Natural killer cell (primary cell): Measurements from ENCODE around the gene PLPP4. TPM values are rescaled to one million over a fixed set of nuclear protein-coding genes. Genes with fewer than 3 reads are reported as not detected.

Source experiments
- ATAC-seq, 3 donors: fragments of 150-1000 bp in 2 of 3; fragments of 200-7000 bp in 1 of 3; cut with Tn5 transposase; 1 replicate in 1 of 3; 2 replicates in 2 of 3; pipeline ENCODE4 v1.10.0; 2021; ENCODE audit warnings: mild to moderate bottlenecking in 2 of 3, moderate library complexity in 2 of 3
- DNase-seq, 2 donors: peaks; one replicate each; pipeline versions ENCODE4 v3.0.0 to v3.0.0-alpha.2; 2013 to 2021; ENCODE audit warnings: mixed read lengths in 1 of 2
- H3K27ac ChIP-seq: one replicate; pipeline ENCODE4 v1.5.1; 2013; ENCODE audit warnings: mild to moderate bottlenecking, low read length
- H3K27me3 ChIP-seq: one replicate; pipeline ENCODE4 v1.6.1; 2013; ENCODE audit warnings: low read length; ENCODE audit not compliant: control insufficient read depth, insufficient read depth
- H3K36me3 ChIP-seq: one replicate; pipeline ENCODE4 v1.6.1; 2013; ENCODE audit warnings: low read length; ENCODE audit not compliant: control insufficient read depth, insufficient read depth
- H3K4me1 ChIP-seq: one replicate; pipeline ENCODE4 v1.6.1; 2013; ENCODE audit warnings: low read length; ENCODE audit not compliant: control insufficient read depth, insufficient read depth
- H3K4me3 ChIP-seq: one replicate; pipeline ENCODE4 v1.5.1; 2013; ENCODE audit warnings: low read length
- H3K9me3 ChIP-seq: one replicate; pipeline ENCODE4 v1.6.1; 2013; ENCODE audit warnings: low read length; ENCODE audit not compliant: control insufficient read depth, insufficient read depth
- H3K27ac Mint-ChIP-seq, 2 donors: one replicate each; pipeline ENCODE4 v1.8.0; 2022; ENCODE audit warnings: mild to moderate bottlenecking in 2 of 2, mixed read lengths in 2 of 2, moderate library complexity in 1 of 2
- H3K27me3 Mint-ChIP-seq, 2 donors: one replicate each; pipeline ENCODE4 v1.8.0; 2022; ENCODE audit warnings: low read depth in 2 of 2, mixed read lengths in 2 of 2
- H3K36me3 Mint-ChIP-seq: one replicate; pipeline ENCODE4 v1.8.0; 2022; ENCODE audit warnings: mixed read lengths
- H3K4me1 Mint-ChIP-seq, 2 donors: one replicate each; pipeline ENCODE4 v1.8.0; 2022; ENCODE audit warnings: mixed read lengths in 2 of 2
- H3K4me3 Mint-ChIP-seq: one replicate; pipeline ENCODE4 v1.8.0; 2022; ENCODE audit warnings: mild to moderate bottlenecking, moderate library complexity, mixed read lengths
- H3K9me3 Mint-ChIP-seq, 2 donors: one replicate each; pipeline ENCODE4 v1.8.0; 2022; ENCODE audit warnings: mixed read lengths in 2 of 2
- CTCF ChIP-seq: fragments of 200-600 bp; IDR thresholded peaks from one replicate; pipeline ENCODE4 v1.8.0; 2022; ENCODE audit warnings: antibody characterized with exemption
- WGBS: methylation state at CpG from one replicate; pipeline ENCODE4 v1.1.7; 2013; ENCODE audit warnings: missing lambda C conversion rate; ENCODE audit not compliant: insufficient coverage; 5-methylcytosine and 5-hydroxymethylcytosine counted together
- intact Hi-C: fragments of 100-400 bp; cut with micrococcal nuclease; formaldehyde crosslinking; loops from one replicate; pipeline ENCODE4 v1.14.2; 2022
- total RNA-seq, 4 donors: library from RNA; stranded (reverse); fragments of 120-200 nt in 1 of 4; gene quantifications; one replicate each; pipeline versions ENCODE4 v1.2.3 to v1.2.4, GENCODE V29; 2013 to 2022

The PLPP4 gene
- total RNA-seq, 3 donors from 2014 or later (not counting 1 experiment from before 2014, with no cell fraction given): not detected

GRCh38 chr10:120517196-120517595, 60.2 kb downstream of the PLPP4 start:
- ATAC-seq (no peak), DNase-seq (no peak)
- 82% methylated on average over 5 of the region's 5 CpGs for WGBS
- no peaks in the 10 kb centered on the region for H3K36me3 Mint-ChIP-seq
- no peak for TF ChIP-seq CTCF
- Histone ChIP-seq H3K4me3 (no peak overlapping the region), H3K36me3 (no peaks in the 10 kb centered on the region), H3K4me1 (no peaks in the 10 kb centered on the region), H3K27me3 (no peaks in the 10 kb centered on the region), H3K9me3 (no peaks in the 10 kb centered on the region), H3K27ac (no peak overlapping the region)
- H3K9me3 Mint-ChIP-seq: no peaks in the 10 kb centered on the region
- H3K4me1 Mint-ChIP-seq: no peaks in the 10 kb centered on the region
- no peak overlapping the region for H3K27ac Mint-ChIP-seq
- no peaks in the 10 kb centered on the region for H3K27me3 Mint-ChIP-seq
- intact Hi-C loops: no loop called here
- no peak overlapping the region for H3K4me3 Mint-ChIP-seq

- H3K4me3 ChIP-seq: no peak overlapping the region
- H3K4me1 ChIP-seq: no peaks in the 10 kb centered on the region
- no peaks in the 10 kb centered on the region for H3K27me3 ChIP-seq
- Mint-ChIP-seq H3K27ac (no peak overlapping the region), H3K9me3 (no peaks in the 10 kb centered on the region), H3K27me3 (no peaks in the 10 kb centered on the region), H3K36me3 (no peaks in the 10 kb centered on the region), H3K4me1 (no peaks in the 10 kb centered on the region), H3K4me3 (no peak overlapping the region)
- 91% methylated on average over 9 of the region's 9 CpGs for WGBS
- H3K9me3 ChIP-seq: no peaks in the 10 kb centered on the region
- intact Hi-C loops: no loop called here
- no peak for DNase-seq
- TF ChIP-seq CTCF: no peak
- ATAC-seq: no peak
- H3K36me3 ChIP-seq: no peaks in the 10 kb centered on the region
- no peak overlapping the region for H3K27ac ChIP-seq
Observed at GRCh38 chr10:120517881-120518484, 61.0 kb downstream of the PLPP4 start.

- Histone ChIP-seq H3K9me3 (no peaks in the 10 kb centered on the region), H3K36me3 (no peaks in the 10 kb centered on the region), H3K27me3 (no peaks in the 10 kb centered on the region), H3K4me3 (no peak overlapping the region), H3K27ac (no peak overlapping the region), H3K4me1 (no peaks in the 10 kb centered on the region)
- peaks cover 5 to 7% of the 10 kb centered on the region in 2 donors for H3K27me3 Mint-ChIP-seq
- ATAC-seq: no peak
- H3K9me3 Mint-ChIP-seq: no peaks in the 10 kb centered on the region
- H3K4me3 Mint-ChIP-seq: no peak overlapping the region
- no peak for DNase-seq
- H3K27ac Mint-ChIP-seq: no peak overlapping the region
- H3K4me1 Mint-ChIP-seq: no peaks in the 10 kb centered on the region
- no peak for TF ChIP-seq CTCF
- H3K36me3 Mint-ChIP-seq: no peaks in the 10 kb centered on the region
- 78% methylated on average over 3 of the region's 3 CpGs for WGBS
- intact Hi-C loops: no loop called here
Observed at GRCh38 chr10:120521880-120522279, 64.9 kb downstream of the PLPP4 start.

- Histone ChIP-seq H3K36me3 (no peaks in the 10 kb centered on the region), H3K27me3 (no peaks in the 10 kb centered on the region), H3K4me3 (no peak overlapping the region), H3K27ac (no peak overlapping the region), H3K4me1 (no peaks in the 10 kb centered on the region), H3K9me3 (no peaks in the 10 kb centered on the region)
- intact Hi-C loops: no loop called here
- DNase-seq: no peak
- no peaks in the 10 kb centered on the region for H3K36me3 Mint-ChIP-seq
- ATAC-seq: no peak
- peaks cover 5 to 16% of the 10 kb centered on the region in 2 donors for H3K27me3 Mint-ChIP-seq
- H3K4me1 Mint-ChIP-seq: no peaks in the 10 kb centered on the region
- no peaks in the 10 kb centered on the region for H3K9me3 Mint-ChIP-seq
- no peak overlapping the region for H3K4me3 Mint-ChIP-seq
- no peak for TF ChIP-seq CTCF
- no peak overlapping the region for H3K27ac Mint-ChIP-seq
- whole genome bisulfite sequencing: 95% methylated on average over 3 of the region's 3 CpGs
Observed at GRCh38 chr10:120527691-120528090, 70.7 kb downstream of the PLPP4 start.
